HepG2 (cell line): ENCODE data around the gene TSPYL1. TPM values are rescaled to one million over a fixed set of nuclear protein-coding genes. Genes with fewer than 3 reads are reported as not detected.

Experiments used
- ATAC-seq: fragments of 200-7000 bp; cut with Tn5 transposase; 3 replicates; pipeline ENCODE4 v1.9.1; 2020; ENCODE audit warnings: mild to moderate bottlenecking, moderate library complexity
- BruUV-seq: library from RNA; stranded (reverse); fragments of 400-500 nt; replicated peaks from 2 replicates; lab custom pipeline; 2021; lab: Mats Ljungman, UMichigan
- CTCF ChIA-PET: fragments of 300-600 bp; formaldehyde crosslinking; extraction: SDS; loops from one replicate; lab custom pipeline; 2021; ENCODE audit warnings: low total read pairs, inconsistent platforms, low intra/inter-chr PET ratio; lab: Yijun Ruan, JAX
- POLR2A ChIA-PET: fragments of 350-600 bp; sonication (Branson Sonifier 250); formaldehyde crosslinking; loops from one replicate; lab custom pipeline; 2020; ENCODE audit warnings: antibody characterized with exemption, inconsistent platforms; lab: Yijun Ruan, JAX
- DNase-seq: peaks from one replicate; pipeline ENCODE4 v3.0.0-alpha.2; 2015; ENCODE audit warnings: low spot score
- FAIRE-seq: peaks from 3 replicates; lab custom pipeline; 2011; peaks lifted over from hg19 to GRCh38; lab: Jason Lieb, UNC
- H2AFZ ChIP-seq: one replicate; pipeline ENCODE4 v1.6.1; 2011; ENCODE audit warnings: low read length, inconsistent platforms
- H3K27ac ChIP-seq: fragments of 300-600 bp; 3 replicates; pipeline ENCODE4 v1.8.0; 2011; ENCODE audit warnings: mixed run types, mild to moderate bottlenecking, mixed read lengths, low read length, inconsistent platforms; ENCODE audit not compliant: insufficient read depth; ENCODE audit errors: extremely low read length
- H3K27me3 ChIP-seq, 2 experiments: fragments of 200-600 bp in 1 of 2; 2 replicates in 1 of 2; 3 replicates in 1 of 2; pipeline versions ENCODE4 v1.6.0 to v1.8.0; 2011; ENCODE audit warnings: low read length in 2 of 2, mild to moderate bottlenecking in 2 of 2, moderate library complexity in 2 of 2, inconsistent platforms in 1 of 2; ENCODE audit not compliant: insufficient read depth in 2 of 2, control insufficient read depth in 1 of 2
- H3K36me3 ChIP-seq, 2 experiments: fragments of 200-600 bp in 1 of 2; replicated peaks in 1 of 2; 2 replicates in 1 of 2; 3 replicates in 1 of 2; pipeline versions ENCODE4 v1.5.1 to v1.8.0; 2011; ENCODE audit warnings: low read length in 2 of 2, inconsistent platforms in 1 of 2; ENCODE audit not compliant: insufficient read depth in 2 of 2, control insufficient read depth in 1 of 2
- H3K4me1 ChIP-seq: 2 replicates; pipeline ENCODE4 v1.5.1; 2012; ENCODE audit warnings: low read length, inconsistent platforms; ENCODE audit not compliant: insufficient read depth
- H3K4me2 ChIP-seq: 2 replicates; pipeline ENCODE4 v1.6.0; 2011; ENCODE audit warnings: low read depth, low read length, inconsistent platforms
- H3K4me3 ChIP-seq, 3 experiments: fragments of 200-600 bp in 1 of 3; sonication (generic), shearing (Covaris generic) in 1 of 3; replicated peaks in 1 of 3; 2 replicates each; pipeline ENCODE4 v1.5.1; 2011 to 2016; ENCODE audit warnings: low read length in 3 of 3, inconsistent platforms in 2 of 3, low read depth in 2 of 3, mild to moderate bottlenecking in 2 of 3, control low read depth in 1 of 3, mixed read lengths in 1 of 3; ENCODE audit not compliant: insufficient read depth in 1 of 3
- H3K79me2 ChIP-seq: one replicate; pipeline ENCODE4 v1.6.1; 2011; ENCODE audit warnings: low read length, inconsistent platforms; ENCODE audit not compliant: insufficient read depth
- H3K9ac ChIP-seq: 2 replicates; pipeline ENCODE4 v1.6.0; 2011; ENCODE audit warnings: mild to moderate bottlenecking, low read depth, low read length, inconsistent platforms; ENCODE audit not compliant: insufficient read depth
- H3K9me3 ChIP-seq: 2 replicates; pipeline ENCODE4 v1.5.1; 2012; ENCODE audit warnings: mild to moderate bottlenecking, low read length
- H4K20me1 ChIP-seq: 2 replicates; pipeline ENCODE4 v1.6.0; 2011; ENCODE audit warnings: inconsistent platforms, mild to moderate bottlenecking, low read length, moderate library complexity; ENCODE audit not compliant: insufficient read depth
- ARID5B ChIP-seq: IDR thresholded peaks from 2 replicates; pipeline ENCODE4 v1.4.0; 2020; ENCODE audit warnings: mild to moderate bottlenecking, missing genetic modification reagents
- ATF7 ChIP-seq, 2 experiments: fragments of 450-650 bp in 1 of 2; sonication (generic) in 1 of 2; formaldehyde crosslinking in 1 of 2; IDR thresholded peaks; 2 replicates each; pipeline versions ENCODE4 v1.4.0 to v1.6.1; 2016 to 2020; ENCODE audit warnings: antibody characterized with exemption in 1 of 2, mild to moderate bottlenecking in 1 of 2, missing genetic modification reagents in 1 of 2
- CEBPZ ChIP-seq: IDR thresholded peaks from 2 replicates; pipeline ENCODE4 v1.6.1; 2012; ENCODE audit warnings: low read length, improper control_type of control experiment
- FOXP1 ChIP-seq, 2 experiments: fragments of 450-650 bp in 1 of 2; IDR thresholded peaks; 2 replicates each; pipeline ENCODE4 v1.6.1; 2017 to 2018; ENCODE audit warnings: antibody characterized with exemption in 1 of 2
- KDM5B ChIP-seq: sonication (generic); formaldehyde crosslinking; IDR thresholded peaks from 2 replicates; pipeline ENCODE4 v1.4.0; 2020; ENCODE audit warnings: missing genetic modification reagents, mild to moderate bottlenecking, borderline replicate concordance
- MLLT10 ChIP-seq: sonication (generic); formaldehyde crosslinking; IDR thresholded peaks from 2 replicates; pipeline ENCODE4 v1.4.0; 2020; ENCODE audit warnings: missing genetic modification reagents
- PAWR ChIP-seq: sonication (generic); formaldehyde crosslinking; IDR thresholded peaks from 2 replicates; pipeline ENCODE4 v1.4.0; 2020; ENCODE audit warnings: missing genetic modification reagents, mild to moderate bottlenecking, borderline replicate concordance
- PRMT3 ChIP-seq: sonication (generic); formaldehyde crosslinking; IDR thresholded peaks from 2 replicates; pipeline ENCODE4 v1.8.1; 2022; ENCODE audit warnings: low read depth, mild to moderate bottlenecking, moderate library complexity, missing genetic modification reagents, borderline replicate concordance
- SP2 ChIP-seq: sonication (generic); formaldehyde crosslinking; IDR thresholded peaks from 2 replicates; pipeline ENCODE4 v1.5.1; 2020; ENCODE audit warnings: mild to moderate bottlenecking, missing genetic modification reagents
- ZFP91 ChIP-seq: sonication (generic); formaldehyde crosslinking; IDR thresholded peaks from 2 replicates; pipeline ENCODE4 v1.9.0; 2022; ENCODE audit warnings: missing genetic modification reagents, mild to moderate bottlenecking, borderline replicate concordance
- ZNF17 ChIP-seq: sonication (generic); formaldehyde crosslinking; IDR thresholded peaks from 2 replicates; pipeline ENCODE4 v1.5.0; 2020; ENCODE audit warnings: mild to moderate bottlenecking, missing genetic modification reagents
- ZNF556 ChIP-seq: sonication (generic); formaldehyde crosslinking; IDR thresholded peaks from 2 replicates; pipeline ENCODE4 v1.4.0; 2020; ENCODE audit warnings: mild to moderate bottlenecking, missing genetic modification reagents, borderline replicate concordance
- ZZZ3 ChIP-seq: sonication (generic); formaldehyde crosslinking; IDR thresholded peaks from 2 replicates; pipeline ENCODE4 v1.4.0; 2020; ENCODE audit warnings: missing genetic modification reagents, mild to moderate bottlenecking, borderline replicate concordance
- WGBS: methylation state at CpG from one replicate; pipeline ENCODE4 v1.1.6; 2017; ENCODE audit warnings: low lambda C conversion rate; 5-methylcytosine and 5-hydroxymethylcytosine counted together
- in situ Hi-C: cut with HindIII; loops from 2 replicates; pipeline ENCODE4 v1.10.0; 2017; ENCODE audit warnings: low pct_unique_long_range_greater_than_20kb; ENCODE audit not compliant: extremely low pct_ligation_motif_present
- intact Hi-C: fragments of 100-400 bp; cut with micrococcal nuclease; formaldehyde crosslinking; loops from one replicate; pipeline ENCODE4 v1.10.0; 2022; ENCODE audit not compliant: unreplicated experiment
- polyA plus RNA-seq, 8 experiments: library from polyadenylated mRNA; depleted of rRNA in 3 of 8; stranded (reverse) in 7 of 8; unstranded in 1 of 8; fragments of >200 nt; fragmentation: Illumina TruSeq in 4 of 8; extraction: Trizol in 4 of 8; gene quantifications; 2 replicates each; pipeline versions ENCODE4 v1.2.1 to v1.2.3, GENCODE V29; 2011 to 2016; ENCODE audit warnings: low read depth in 4 of 8, missing spikeins in 1 of 8, mixed read lengths in 1 of 8; ENCODE audit not compliant: insufficient read depth in 1 of 8
- total RNA-seq, 5 experiments: library from RNA; depleted of rRNA; stranded (reverse); fragments of >200 nt; fragmentation: Illumina TruSeq; extraction: Trizol; gene quantifications; 2 replicates each; pipeline ENCODE4 v1.2.3, GENCODE V29; 2016; ENCODE audit warnings: low read depth in 1 of 5

TSPYL1 gene
- total and polyA plus RNA-seq, 2 of the 13 experiments (the other 11 are each of a cell fraction or from before 2014, with no cell fraction given), result 28.3 to 93.0 TPM

GRCh38 chr6:116328528-116328903 lies 48.8 kb upstream of the TSPYL1 start (continued):
- TF ChIP-seq ARID5B (CRISPR knock-in tag), result no peak

- DNase-seq, result no peak
- H3K4me1 ChIP-seq, result peaks cover 20% of the 10 kb centered on the region
- BruUV-seq, result no TSS peak
- in situ Hi-C loops, result no loop called here
- no peak overlapping the region for H3K9ac ChIP-seq
- CTCF ChIA-PET, result no interaction called here
- no peak overlapping the region for H3K4me3 ChIP-seq
- no peaks in the 10 kb centered on the region for H4K20me1 ChIP-seq
- ATAC-seq, result no peak
- intact Hi-C loops, result no loop called here
- 54% methylated on average over 6 of the region's 6 CpGs for WGBS
- H3K27ac ChIP-seq, result no peak overlapping the region
- H3K36me3 ChIP-seq, result no peaks in the 10 kb centered on the region
- H3K9me3 ChIP-seq, result no peaks in the 10 kb centered on the region
- POLR2A ChIA-PET, result no interaction called here
- no peaks in the 10 kb centered on the region for H3K27me3 ChIP-seq
- no peak for FAIRE-seq
- no peak overlapping the region for H3K4me2 ChIP-seq
- no peak overlapping the region for H2AFZ ChIP-seq
- no peaks in the 10 kb centered on the region for H3K79me2 ChIP-seq
- TF ChIP-seq CEBPZ, result no peak
- TF ChIP-seq ATF7 (IDR thresholded peaks at IDR 0.05), result no peak
- TF ChIP-seq ATF7 (CRISPR knock-in tag; IDR thresholded peaks at IDR 0.05), result no peak
- no peak for TF ChIP-seq FOXP1 (IDR thresholded peaks at IDR 0.05)
- no peak for TF ChIP-seq FOXP1 (CRISPR knock-in tag; IDR thresholded peaks at IDR 0.05)
- no peak for TF ChIP-seq MLLT10
- TF ChIP-seq KDM5B (CRISPR knock-in tag), result no peak
- TF ChIP-seq SP2 (CRISPR knock-in tag), result no peak
- no peak for TF ChIP-seq ZNF17 (CRISPR knock-in tag)
- no peak for TF ChIP-seq PRMT3
- TF ChIP-seq ZZZ3 (CRISPR knock-in tag), result no peak
- TF ChIP-seq PAWR (CRISPR knock-in tag), result no peak
- TF ChIP-seq ZNF556, result no peak
- TF ChIP-seq ZFP91 (CRISPR knock-in tag), result no peak
Measured at GRCh38 chr6:116327803-116328527, 48.2 kb upstream of the TSPYL1 start.
